BLaER1 (cell line): Measurements from ENCODE around the gene SMPD3.
A peak's percentile ranks its signal among the peaks of the same experiment; 100 is the strongest.

Source experiments
- H3K27ac ChIP-seq: shearing (Covaris generic); formaldehyde crosslinking; 2 replicates; pipeline ENCODE4 v1.8.1; 2022
- H3K27me3 ChIP-seq: shearing (Covaris generic); formaldehyde crosslinking; 2 replicates; pipeline ENCODE4 v1.8.1; 2022
- H3K36me3 ChIP-seq: shearing (Covaris generic); formaldehyde crosslinking; 2 replicates; pipeline ENCODE4 v1.8.1; 2022
- H3K4me1 ChIP-seq: shearing (Covaris generic); formaldehyde crosslinking; 2 replicates; pipeline ENCODE4 v1.8.1; 2022
- H3K4me2 ChIP-seq: shearing (Covaris generic); formaldehyde crosslinking; 2 replicates; pipeline ENCODE4 v1.8.1; 2022
- H3K4me3 ChIP-seq: shearing (Covaris generic); formaldehyde crosslinking; 2 replicates; pipeline ENCODE4 v1.8.1; 2022
- H3K9ac ChIP-seq: shearing (Covaris generic); formaldehyde crosslinking; 2 replicates; pipeline ENCODE4 v1.8.1; 2022
- H3K9me3 ChIP-seq: shearing (Covaris generic); formaldehyde crosslinking; 2 replicates; pipeline ENCODE4 v1.8.1; 2022
- H4K20me1 ChIP-seq: shearing (Covaris generic); formaldehyde crosslinking; 2 replicates; pipeline ENCODE4 v1.8.1; 2022
- Cebpa-rat ChIP-seq: shearing (Covaris generic); IDR thresholded peaks from 2 replicates; pipeline ENCODE4 v1.8.1; 2022

SMPD3 gene

DNA sequence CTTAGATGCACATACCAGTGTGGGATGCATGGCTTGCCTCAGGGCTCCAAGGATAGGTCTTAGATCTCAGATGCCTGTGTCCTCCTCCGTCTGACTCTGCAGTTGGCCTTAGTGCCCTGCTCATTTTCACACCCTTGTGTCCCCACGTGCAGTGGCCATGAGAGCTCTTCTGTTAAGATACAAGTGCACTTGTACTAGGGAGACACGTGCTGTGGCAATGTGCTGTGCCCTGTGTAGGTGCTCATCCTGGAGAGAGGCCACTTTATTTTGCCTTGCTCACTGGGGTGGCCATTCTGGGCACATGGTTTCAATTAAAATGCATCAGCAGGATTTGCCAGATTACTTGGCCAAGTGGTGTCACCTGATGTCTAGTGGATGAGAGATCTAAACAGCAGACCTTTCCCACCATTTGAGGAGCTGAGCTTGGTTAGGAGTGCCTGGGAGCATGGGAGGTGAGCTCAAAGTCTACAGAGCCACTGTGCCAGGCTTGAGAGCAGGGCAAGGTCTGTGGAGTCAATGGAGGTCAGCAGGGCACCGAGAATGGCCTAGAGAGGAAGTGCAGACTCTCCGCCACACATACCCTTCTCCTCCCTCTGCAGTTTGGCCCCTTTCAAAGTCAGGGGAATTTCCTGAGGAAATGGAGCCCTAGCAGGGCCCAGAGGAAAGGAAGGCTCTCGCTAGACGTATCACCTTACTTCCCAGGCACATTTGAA, 25.2 kb upstream of the SMPD3 start:
- H4K20me1 ChIP-seq = no peaks in the 10 kb centered on the region
- no peak for TF ChIP-seq Cebpa-rat
- no peak overlapping the region; the same call in 1 of the 2 replicates for H3K27ac ChIP-seq
- H3K4me3 ChIP-seq = no peak overlapping the region
- H3K36me3 ChIP-seq = no peaks in the 10 kb centered on the region
- no peaks in the 10 kb centered on the region for H3K27me3 ChIP-seq
- H3K4me1 ChIP-seq = peaks cover 42% of the 10 kb centered on the region
- H3K4me2 ChIP-seq = peak overlapping the region; percentile 22
- H3K9me3 ChIP-seq = peaks cover 17% of the 10 kb centered on the region; the same call in 1 of the 2 replicates
- no peak overlapping the region for H3K9ac ChIP-seq

GRCh38 chr16:68472581-68472980, 24.3 kb upstream of the SMPD3 start:
- Histone ChIP-seq H3K27me3 (no peaks in the 10 kb centered on the region), H3K36me3 (no peaks in the 10 kb centered on the region), H3K4me1 (peaks cover 51% of the 10 kb centered on the region), H3K9me3 (0 out of 2 replicates have a peak, but pooled peaks cover 10% of the 10 kb centered on the region), H3K9ac (no peak overlapping the region), H3K27ac (no peak overlapping the region), H3K4me2 (no peak overlapping the region), H3K4me3 (no peak overlapping the region), H4K20me1 (no peaks in the 10 kb centered on the region)
- TF ChIP-seq Cebpa-rat = no peak

GRCh38 chr16:68470461-68471150, 22.3 kb upstream of the SMPD3 start:
- peak overlapping the region; percentile 58 for H3K4me3 ChIP-seq
- peak overlapping the region; percentile 91 for H3K4me2 ChIP-seq
- H3K9me3 ChIP-seq = no peaks in the 10 kb centered on the region
- peaks cover 58% of the 10 kb centered on the region for H3K4me1 ChIP-seq
- peak overlapping the region; percentile 75 for H3K27ac ChIP-seq
- H3K36me3 ChIP-seq = no peaks in the 10 kb centered on the region
- H3K27me3 ChIP-seq = no peaks in the 10 kb centered on the region
- peak overlapping the region; percentile 66 for H3K9ac ChIP-seq
- H4K20me1 ChIP-seq = no peaks in the 10 kb centered on the region
- no peak for TF ChIP-seq Cebpa-rat

DNA sequence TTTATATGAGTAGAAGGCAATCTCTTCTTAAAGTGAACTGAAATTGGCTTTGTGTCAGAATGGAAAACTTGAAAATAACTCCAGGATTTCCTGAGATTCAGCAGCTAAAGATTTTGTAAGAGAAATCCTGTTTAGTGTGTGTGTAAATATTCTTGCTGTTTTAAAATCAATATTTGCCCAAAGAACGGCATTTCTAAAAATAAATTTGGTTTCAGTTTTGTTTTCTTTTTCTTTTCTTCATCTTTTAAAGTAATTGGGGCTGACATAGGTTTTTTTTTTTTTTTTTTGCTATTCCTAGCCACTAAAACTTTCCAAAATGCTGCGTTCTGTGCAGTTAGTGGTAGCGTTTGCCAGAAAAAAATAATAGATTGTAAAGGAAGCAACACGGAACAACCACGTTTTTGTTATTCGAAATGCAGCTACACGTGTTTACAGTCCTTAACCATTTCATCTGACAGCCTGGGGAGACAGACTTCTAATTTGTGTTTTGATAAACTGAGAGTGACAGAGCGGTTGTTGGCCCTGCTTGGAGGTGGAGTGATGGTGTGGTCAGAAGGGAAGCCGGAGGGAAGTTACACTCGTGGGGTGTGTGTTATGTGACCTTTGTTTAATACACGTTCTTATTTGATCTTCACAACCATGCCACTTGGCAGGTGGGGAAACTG, 21.6 kb upstream of the SMPD3 start:
- H3K27me3 ChIP-seq = no peaks in the 10 kb centered on the region
- H3K36me3 ChIP-seq = no peaks in the 10 kb centered on the region
- H4K20me1 ChIP-seq = no peaks in the 10 kb centered on the region
- H3K4me2 ChIP-seq = peak overlapping the region; percentile 91
- peak overlapping the region; percentile 66 for H3K9ac ChIP-seq
- H3K9me3 ChIP-seq = no peaks in the 10 kb centered on the region
- TF ChIP-seq Cebpa-rat = no peak
- peaks cover 58% of the 10 kb centered on the region for H3K4me1 ChIP-seq
- H3K27ac ChIP-seq = peak overlapping the region; percentile 75
- H3K4me3 ChIP-seq = peak overlapping the region; percentile 58

DNA sequence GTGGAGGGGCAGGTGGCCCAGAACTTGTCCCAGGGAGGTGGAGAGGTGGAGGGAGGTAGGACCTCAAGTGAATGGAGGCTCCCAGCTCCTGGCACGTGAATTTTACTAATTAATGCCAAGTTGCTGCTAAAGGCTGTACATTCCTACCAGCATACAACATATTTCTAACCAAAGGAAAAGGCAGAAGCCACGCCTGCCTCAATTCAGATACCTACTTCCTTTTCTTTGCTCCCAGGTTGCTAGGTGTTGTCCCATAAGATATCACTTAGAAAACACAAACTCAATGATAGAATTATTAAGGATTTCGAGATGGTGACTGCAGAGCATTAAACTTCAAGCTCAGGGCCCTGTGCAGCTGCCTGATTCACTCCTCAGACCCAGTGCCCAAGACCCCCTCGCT, 20.5 kb upstream of the SMPD3 start:
- Histone ChIP-seq H3K4me1 (peaks cover 53% of the 10 kb centered on the region), H3K9ac (no peak overlapping the region), H4K20me1 (no peaks in the 10 kb centered on the region), H3K4me2 (peak overlapping the region; percentile 91), H3K27me3 (no peaks in the 10 kb centered on the region), H3K36me3 (no peaks in the 10 kb centered on the region), H3K9me3 (no peaks in the 10 kb centered on the region), H3K27ac (no peak overlapping the region), H3K4me3 (no peak overlapping the region)
- no peak for TF ChIP-seq Cebpa-rat

DNA sequence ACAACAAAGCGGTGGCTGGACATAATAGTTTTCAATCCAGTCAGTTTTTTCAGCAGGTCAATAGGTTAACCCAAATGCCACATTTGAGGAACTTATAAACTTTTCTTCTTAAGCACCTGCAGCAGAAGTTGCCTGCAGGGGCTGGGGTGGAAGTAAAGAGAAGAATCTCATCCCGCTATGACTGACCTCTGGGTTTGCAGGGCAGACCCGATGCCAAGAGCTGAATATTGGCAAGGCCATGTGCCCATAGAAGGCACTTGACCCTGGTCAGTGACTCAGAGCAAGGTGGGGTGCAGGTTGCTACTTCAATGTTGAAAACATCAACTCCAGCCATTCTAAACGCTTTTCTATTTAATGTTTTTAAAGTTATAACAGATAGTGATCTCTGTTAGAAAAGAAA, 17.9 kb upstream of the SMPD3 start:
- H4K20me1 ChIP-seq = no peaks in the 10 kb centered on the region
- no peak overlapping the region for H3K9ac ChIP-seq

DNA sequence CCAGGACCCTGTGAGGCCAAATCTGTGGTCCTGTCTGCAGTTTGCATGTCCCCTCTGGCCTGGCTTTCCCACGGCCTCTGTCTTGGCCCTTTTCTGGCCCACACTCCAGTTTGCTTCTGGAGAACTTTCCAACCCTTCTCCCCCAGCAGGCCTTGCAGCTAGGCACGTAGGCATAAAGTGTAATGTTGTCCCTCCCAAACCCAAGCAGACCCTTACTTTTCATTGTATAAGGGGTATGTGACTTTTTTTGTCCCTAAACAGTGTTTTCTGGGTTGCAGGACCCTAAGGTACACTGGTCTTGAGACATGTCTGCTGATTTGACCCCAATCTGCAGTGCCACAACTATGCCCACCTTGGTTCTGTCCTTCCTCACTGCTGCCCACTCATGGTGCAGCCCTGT, 15.6 kb upstream of the SMPD3 start:
- Histone ChIP-seq H3K4me1 (peaks cover 20% of the 10 kb centered on the region), H3K4me3 (no peak overlapping the region), H3K27me3 (no peaks in the 10 kb centered on the region), H3K36me3 (no peaks in the 10 kb centered on the region), H3K27ac (no peak overlapping the region), H3K9ac (no peak overlapping the region), H3K4me2 (no peak overlapping the region), H3K9me3 (no peaks in the 10 kb centered on the region; the same call in 1 of the 2 replicates), H4K20me1 (no peaks in the 10 kb centered on the region)
- TF ChIP-seq Cebpa-rat = no peak

More for the DNA sequence above, 17.9 kb upstream of the SMPD3 start:
- Histone ChIP-seq H3K27me3 (no peaks in the 10 kb centered on the region), H3K4me3 (no peak overlapping the region), H3K9me3 (no peaks in the 10 kb centered on the region; the same call in 1 of the 2 replicates), H3K27ac (no peak overlapping the region), H3K4me2 (no peak overlapping the region), H3K36me3 (no peaks in the 10 kb centered on the region), H3K4me1 (peaks cover 42% of the 10 kb centered on the region)
- TF ChIP-seq Cebpa-rat = no peak

DNA sequence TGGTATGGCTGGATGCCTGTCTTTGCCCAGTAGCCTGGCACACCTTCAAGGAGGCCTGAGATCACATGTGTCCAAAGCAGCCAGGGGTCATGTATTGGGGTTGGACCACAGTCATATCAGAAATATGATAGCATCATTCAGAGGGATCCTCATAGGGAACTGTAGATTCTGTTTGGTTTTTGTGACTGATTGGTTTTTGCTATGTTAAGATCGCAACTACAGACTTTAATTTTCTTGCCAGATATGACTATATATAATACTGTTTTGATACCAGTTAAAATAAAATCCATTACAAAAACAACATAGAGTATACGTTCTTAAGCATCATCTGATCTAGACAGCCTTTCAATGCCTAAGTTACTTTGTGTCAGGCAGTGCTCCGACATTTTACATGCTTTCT, 11.8 kb upstream of the SMPD3 start:
- Histone ChIP-seq H3K4me2 (no peak overlapping the region), H3K27me3 (no peaks in the 10 kb centered on the region), H3K36me3 (no peaks in the 10 kb centered on the region), H3K9ac (no peak overlapping the region), H3K4me1 (no peaks in the 10 kb centered on the region), H3K9me3 (no peaks in the 10 kb centered on the region; the same call in 1 of the 2 replicates), H3K27ac (no peak overlapping the region), H4K20me1 (no peaks in the 10 kb centered on the region), H3K4me3 (no peak overlapping the region)
- TF ChIP-seq Cebpa-rat = no peak

DNA sequence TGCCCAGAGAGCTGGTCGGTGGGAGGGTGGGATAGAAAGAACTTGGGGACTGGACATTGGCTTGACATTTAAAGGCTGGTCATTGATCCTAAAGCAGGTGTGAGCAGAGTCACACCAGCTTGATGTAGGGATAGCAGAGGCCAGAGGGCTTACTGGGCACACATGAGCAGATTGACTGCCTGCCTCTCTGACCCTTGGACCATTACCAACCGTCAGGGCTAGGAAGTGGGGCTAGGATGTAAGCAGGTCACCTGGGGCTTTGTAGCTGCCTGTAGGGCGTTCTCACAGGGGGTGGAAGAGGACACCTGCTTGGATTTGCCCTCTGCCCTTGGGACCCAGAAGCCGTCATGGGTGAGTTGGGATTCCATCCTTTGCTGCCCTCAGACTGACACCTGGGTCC, 11.1 kb upstream of the SMPD3 start:
- Histone ChIP-seq H3K27ac (no peak overlapping the region), H3K9me3 (no peaks in the 10 kb centered on the region; the same call in 1 of the 2 replicates), H3K36me3 (no peaks in the 10 kb centered on the region), H3K4me3 (no peak overlapping the region), H3K27me3 (no peaks in the 10 kb centered on the region), H3K9ac (no peak overlapping the region), H4K20me1 (no peaks in the 10 kb centered on the region), H3K4me2 (no peak overlapping the region; the same call in 1 of the 2 replicates), H3K4me1 (no peaks in the 10 kb centered on the region)
- no peak for TF ChIP-seq Cebpa-rat

DNA sequence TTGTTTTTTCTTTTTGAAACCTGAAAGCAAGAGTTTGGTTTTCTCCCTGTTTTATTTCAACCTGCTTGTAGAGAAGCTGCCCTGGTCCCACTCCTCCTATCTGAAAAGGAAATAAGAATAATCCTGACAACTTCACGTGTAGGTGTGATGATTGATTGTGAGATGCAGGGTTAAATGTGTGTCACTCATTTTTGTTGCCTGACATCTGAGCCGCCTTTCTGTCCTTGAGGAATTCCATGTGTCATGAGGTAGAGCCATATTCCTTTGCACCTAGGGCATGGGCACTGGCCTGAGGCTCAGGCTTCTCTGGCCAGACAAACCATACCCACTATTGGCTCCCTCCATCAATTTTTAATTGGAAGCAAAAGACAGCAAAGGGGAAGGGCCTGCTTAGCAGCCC, 10.2 kb upstream of the SMPD3 start:
- no peaks in the 10 kb centered on the region for H3K36me3 ChIP-seq
- H3K4me1 ChIP-seq = no peaks in the 10 kb centered on the region
- no peak overlapping the region for H3K27ac ChIP-seq
- no peaks in the 10 kb centered on the region for H3K27me3 ChIP-seq
- no peaks in the 10 kb centered on the region; the same call in 1 of the 2 replicates for H3K9me3 ChIP-seq
- no peak overlapping the region for H3K4me3 ChIP-seq
- no peak overlapping the region for H3K9ac ChIP-seq
- no peaks in the 10 kb centered on the region for H4K20me1 ChIP-seq
- no peak for TF ChIP-seq Cebpa-rat
- no peak overlapping the region for H3K4me2 ChIP-seq
